ENCODE measurements around the gene GSTM5.

- TF ChIP-seq CTCF (IDR thresholded peaks at IDR 0.05) (no peak), POLR2A (IDR thresholded peaks at IDR 0.05) (no peak)
Measured at GRCh38 chr1:109664671-109665070, 47.4 kb upstream of the GSTM5 start.

Data from adrenal gland (tissue), 5 donors.